ENCODE data around the gene WNT3A. TPM values are rescaled to one million over a fixed set of nuclear protein-coding genes. Genes with fewer than 3 reads are reported as not detected.

WNT3A gene
- total RNA-seq, 3 donors from 2014 or later: 0.29 TPM; not detected in 2

- no peaks in the 10 kb centered on the region for H3K36me3 ChIP-seq
- DNase-seq (ENCODE audit: low spot score in 2 of 2): peak in 1 of 2 donors; percentile 22
- H3K27me3 ChIP-seq: peaks cover 3 to 51% of the 10 kb centered on the region in 2 donors
- intact Hi-C loops (cut with DNase I; ENCODE audit: low total_unique reads): loop anchor here (2.0 kb wide), 1 partner anchor 71 kb away; no protein-coding TSS in a partner anchor
- TF ChIP-seq POLR2A (IDR thresholded peaks at IDR 0.05) (no peak), POLR2AphosphoS5 (IDR thresholded peaks at IDR 0.05) (no peak), CTCF (IDR thresholded peaks at IDR 0.05) (no peak)
- peaks cover 7 to 12% of the 10 kb centered on the region in 2 donors for H3K9me3 ChIP-seq
- no peak overlapping the region for H3K27ac ChIP-seq
- no peaks in the 10 kb centered on the region for H3K4me1 ChIP-seq
- H3K4me3 ChIP-seq: no peak overlapping the region
Observed at GRCh38 chr1:228001738-228002535, 4.9 kb upstream of the WNT3A start.

GRCh38 chr1:228002792-228003191 is 4.0 kb upstream of the WNT3A start:
- Histone ChIP-seq H3K9me3 (peaks cover 0 to 3% of the 10 kb centered on the region in 2 donors), H3K4me3 (no peak overlapping the region), H3K27ac (no peak overlapping the region), H3K4me1 (no peaks in the 10 kb centered on the region), H3K36me3 (no peaks in the 10 kb centered on the region), H3K27me3 (peaks cover 3 to 59% of the 10 kb centered on the region in 2 donors)
- intact Hi-C loops (cut with DNase I; ENCODE audit: low total_unique reads): no loop called here
- TF ChIP-seq POLR2A (IDR thresholded peaks at IDR 0.05) (no peak), CTCF (IDR thresholded peaks at IDR 0.05) (no peak), POLR2AphosphoS5 (IDR thresholded peaks at IDR 0.05) (no peak)
- peak; percentile 3 to 12 for DNase-seq (ENCODE audit: low spot score in 2 of 2)

- no peak overlapping the region for H3K27ac ChIP-seq
- no peaks in the 10 kb centered on the region for H3K36me3 ChIP-seq
- no peak overlapping the region for H3K4me3 ChIP-seq
- no peak for TF ChIP-seq POLR2A (IDR thresholded peaks at IDR 0.05)
- TF ChIP-seq POLR2AphosphoS5 (IDR thresholded peaks at IDR 0.05): no peak
- no peak for TF ChIP-seq CTCF (IDR thresholded peaks at IDR 0.05)
- no peaks in the 10 kb centered on the region for H3K9me3 ChIP-seq
- intact Hi-C loops (cut with DNase I; ENCODE audit: low total_unique reads): no loop called here
- peak; percentile 9 to 19 for DNase-seq (ENCODE audit: low spot score in 2 of 2)
- peaks cover 3 to 69% of the 10 kb centered on the region in 2 donors for H3K27me3 ChIP-seq
- H3K4me1 ChIP-seq: no peaks in the 10 kb centered on the region
Observed at GRCh38 chr1:228003461-228004330, 3.1 kb upstream of the WNT3A start.

- no peaks in the 10 kb centered on the region for H3K36me3 ChIP-seq
- no peaks in the 10 kb centered on the region for H3K9me3 ChIP-seq
- H3K27ac ChIP-seq: no peak overlapping the region
- peaks cover 3 to 74% of the 10 kb centered on the region in 2 donors for H3K27me3 ChIP-seq
- no peaks in the 10 kb centered on the region for H3K4me1 ChIP-seq
- peak overlapping the region in 1 of 3 donors; percentile 35 for H3K4me3 ChIP-seq
- DNase-seq (ENCODE audit: low spot score in 2 of 2): peak; percentile 13 to 52
- intact Hi-C loops (cut with DNase I; ENCODE audit: low total_unique reads): no loop called here
- TF ChIP-seq POLR2AphosphoS5 (IDR thresholded peaks at IDR 0.05) (no peak), POLR2A (IDR thresholded peaks at IDR 0.05) (no peak), CTCF (IDR thresholded peaks at IDR 0.05) (no peak)
Observed at GRCh38 chr1:228004331-228004855, 2.4 kb upstream of the WNT3A start.

All from breast epithelium (tissue), 4 donors.